A549 (cell line): ENCODE results near the gene UBAP1L.
"Not testable (repeated sequence)": the region's sequence is repeated elsewhere in the genome, so short reads cannot be mapped to it uniquely, and the experiment has no call there.

Experiments
- CHD4 ChIP-seq: fragments of 200-600 bp; sonication (generic); IDR thresholded peaks from 2 replicates; pipeline ENCODE4 v1.6.1; 2016; ENCODE audit warnings: antibody characterized with exemption, mild to moderate bottlenecking, borderline replicate concordance
- CTCF ChIP-seq: fragments of >200 bp; sonication (Bioruptor Twin); formaldehyde crosslinking; IDR thresholded peaks from 3 replicates; pipeline ENCODE4 v1.5.1; 2016
- EP300 ChIP-seq, 2 experiments: fragments of >200 bp; sonication (Bioruptor Twin); formaldehyde crosslinking; IDR thresholded peaks; 2 replicates in 1 of 2; 3 replicates in 1 of 2; pipeline ENCODE4 v1.6.1; 2016 to 2017
- POLR2A ChIP-seq: IDR thresholded peaks from 2 replicates; pipeline ENCODE4 v1.6.1; 2012; ENCODE audit warnings: mild to moderate bottlenecking, low read length
- SMC3 ChIP-seq: fragments of >200 bp; sonication (Bioruptor Twin); formaldehyde crosslinking; IDR thresholded peaks from 3 replicates; pipeline ENCODE4 v1.6.1; 2018; ENCODE audit warnings: inconsistent platforms

DNA sequence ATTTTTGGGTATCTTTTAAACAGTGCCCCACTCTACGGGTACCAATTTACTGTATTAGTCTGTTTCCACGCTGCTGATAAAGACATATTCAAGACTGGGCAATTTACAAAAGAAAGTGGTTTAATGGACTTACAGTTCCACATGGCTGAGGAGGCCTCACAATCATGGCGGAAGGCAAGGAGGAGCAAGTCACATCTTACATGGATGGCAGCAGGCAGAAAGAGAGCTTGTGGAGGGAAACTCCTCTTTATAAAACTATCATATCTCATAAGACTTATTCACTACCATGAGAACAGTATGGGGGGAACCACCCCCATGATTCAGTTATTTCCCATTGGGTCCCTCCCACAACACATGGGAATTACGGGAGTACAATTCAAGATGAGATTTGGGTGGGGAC is 22.9 kb upstream of the UBAP1L start:
- not testable (repeated sequence) for TF ChIP-seq CTCF; EP300 (IDR thresholded peaks at IDR 0.05); CHD4; POLR2A; SMC3
